Astrocyte of the spinal cord (primary cell): Measurements from ENCODE around the gene SPESP1.
A peak's percentile ranks its signal among the peaks of the same experiment; 100 is the strongest.

Source experiments
- DNase-seq: peaks from one replicate; pipeline ENCODE4 v3.0.0; 2011; ENCODE audit warnings: low read depth, low spot score
- H3K4me3 ChIP-seq: 2 replicates; pipeline ENCODE4 v1.5.1; 2011; ENCODE audit warnings: low read depth, mild to moderate bottlenecking, low read length, moderate library complexity
- CTCF ChIP-seq: IDR thresholded peaks from 2 replicates; pipeline ENCODE4 v1.5.1; 2012; ENCODE audit warnings: low read depth, mild to moderate bottlenecking, low read length, inconsistent platforms
- in situ Hi-C: cut with HindIII; loops from 2 replicates; pipeline ENCODE4 v1.10.0; 2017; ENCODE audit warnings: low sequenced_read_pairs

The SPESP1 gene

DNA sequence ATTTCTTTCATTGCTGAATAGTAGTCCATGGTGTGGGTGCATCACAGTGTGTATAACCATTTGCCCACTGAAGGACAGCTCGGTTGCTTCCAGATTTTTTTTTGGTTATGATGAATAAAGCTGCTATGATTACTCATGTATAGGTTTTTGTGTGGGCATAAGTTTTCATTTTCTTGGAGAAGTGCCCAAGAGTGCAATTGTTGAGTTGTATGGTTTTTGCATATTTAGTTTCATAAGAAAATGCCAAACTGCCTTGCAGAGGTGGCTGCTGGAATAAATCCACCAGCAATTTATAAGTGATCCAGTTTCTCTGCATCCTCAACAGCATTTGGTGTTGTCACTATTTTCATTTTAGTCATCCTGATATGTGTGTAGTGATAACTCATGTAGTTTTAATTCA lies 8.4 kb upstream of the SPESP1 start:
- TF ChIP-seq CTCF = no peak
- H3K4me3 ChIP-seq = no peak overlapping the region
- in situ Hi-C loops = no loop called here
- DNase-seq = no peak

GRCh38 chr15:68924866-68925560 lies 5.3 kb upstream of the SPESP1 start:
- H3K4me3 ChIP-seq = no peak overlapping the region
- in situ Hi-C loops = no loop called here
- peak; percentile 90 for TF ChIP-seq CTCF
- DNase-seq = peak; percentile 70

- in situ Hi-C loops = no loop called here
- H3K4me3 ChIP-seq = no peak overlapping the region
- no peak for TF ChIP-seq CTCF
- DNase-seq = no peak
Measured at GRCh38 chr15:68933001-68933400, 2.7 kb downstream of the SPESP1 start.

- in situ Hi-C loops = no loop called here
- no peak for DNase-seq
- no peak for TF ChIP-seq CTCF
- H3K4me3 ChIP-seq = no peak overlapping the region
Measured at GRCh38 chr15:68934341-68934740, 4.0 kb downstream of the SPESP1 start.

- H3K4me3 ChIP-seq = no peak overlapping the region
- TF ChIP-seq CTCF = no peak
- no peak for DNase-seq
- in situ Hi-C loops = no loop called here
Measured at GRCh38 chr15:68935400-68935937, 5.1 kb downstream of the SPESP1 start.

DNA sequence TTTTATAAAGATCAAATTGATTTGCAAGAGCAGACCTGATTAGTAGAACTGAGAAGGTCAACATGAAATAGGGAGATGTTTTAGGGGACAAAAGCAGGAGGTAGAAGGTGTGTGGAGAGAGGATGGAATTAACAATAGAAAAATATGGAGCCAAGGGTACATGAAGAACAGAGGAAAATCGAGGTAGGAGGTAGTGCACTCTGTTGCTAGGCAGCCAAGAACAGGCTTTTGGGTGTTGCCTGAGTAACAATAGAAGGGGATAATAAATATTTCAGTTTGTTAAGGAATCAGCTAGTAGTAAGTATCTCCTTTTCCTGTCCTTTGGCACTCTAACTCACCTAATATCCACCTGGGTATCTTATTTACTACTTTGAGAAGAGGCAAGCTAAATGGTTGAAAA lies 9.2 kb downstream of the SPESP1 start:
- TF ChIP-seq CTCF = no peak
- in situ Hi-C loops = no loop called here
- H3K4me3 ChIP-seq = no peak overlapping the region
- no peak for DNase-seq
